Mesenchymal stem cell (in vitro differentiated cells and primary cell): ENCODE measurements around the gene PTPN13.

ENCODE experiments used
- DNase-seq: peaks from one replicate; pipeline ENCODE4 v3.0.0-alpha.2; 2013
- H2AFZ ChIP-seq: one replicate; pipeline ENCODE4 v1.6.1; 2013; ENCODE audit warnings: low read depth, mild to moderate bottlenecking, control low read depth, inconsistent platforms, low read length, moderate library complexity
- H2AK5ac ChIP-seq: 2 replicates; pipeline ENCODE4 v1.6.1; 2013; ENCODE audit warnings: low read length, moderate library complexity, mild to moderate bottlenecking, inconsistent platforms; ENCODE audit not compliant: severe bottlenecking
- H2BK120ac ChIP-seq: one replicate; pipeline ENCODE4 v1.6.1; 2013; ENCODE audit warnings: low read depth, mild to moderate bottlenecking, inconsistent platforms, low read length, moderate library complexity
- H2BK12ac ChIP-seq, 2 experiments: one replicate each; pipeline ENCODE4 v1.6.1; 2013; ENCODE audit warnings: inconsistent platforms in 2 of 2, low read length in 2 of 2, mild to moderate bottlenecking in 2 of 2, moderate library complexity in 2 of 2, control low read depth in 1 of 2
- H2BK15ac ChIP-seq: one replicate; pipeline ENCODE4 v1.6.1; 2013; ENCODE audit warnings: mild to moderate bottlenecking, low read depth, inconsistent platforms; ENCODE audit not compliant: poor library complexity, severe bottlenecking
- H2BK5ac ChIP-seq: 2 replicates; pipeline ENCODE4 v1.6.1; 2013; ENCODE audit warnings: low read depth, mild to moderate bottlenecking, low read length, control low read depth, inconsistent platforms; ENCODE audit not compliant: poor library complexity, severe bottlenecking
- H3K14ac ChIP-seq, 2 experiments: one replicate each; pipeline ENCODE4 v1.6.1; 2013; ENCODE audit warnings: inconsistent platforms in 2 of 2, low read length in 2 of 2, control low read depth in 1 of 2, mild to moderate bottlenecking in 1 of 2, moderate library complexity in 1 of 2
- H3K18ac ChIP-seq, 2 experiments: one replicate each; pipeline ENCODE4 v1.6.1; 2013; ENCODE audit warnings: inconsistent platforms in 2 of 2, low read length in 2 of 2, control low read depth in 1 of 2, low read depth in 1 of 2, mild to moderate bottlenecking in 1 of 2
- H3K23ac ChIP-seq, 2 experiments: one replicate each; pipeline ENCODE4 v1.6.1; 2013; ENCODE audit warnings: inconsistent platforms in 2 of 2, low read length in 2 of 2, mild to moderate bottlenecking in 2 of 2, moderate library complexity in 2 of 2, control low read depth in 1 of 2
- H3K27ac ChIP-seq: 2 replicates; pipeline ENCODE4 v1.5.1; 2013; ENCODE audit warnings: mild to moderate bottlenecking, moderate library complexity, low read length, control low read depth, inconsistent platforms; ENCODE audit not compliant: poor library complexity, severe bottlenecking
- H3K27me3 ChIP-seq, 2 experiments: 2 replicates each; pipeline versions ENCODE4 v1.6.1 to v1.7.0; 2013; ENCODE audit warnings: low read length in 2 of 2, mild to moderate bottlenecking in 2 of 2, moderate library complexity in 2 of 2, control low read depth in 1 of 2, inconsistent platforms in 1 of 2; ENCODE audit not compliant: control insufficient read depth in 1 of 2, insufficient read depth in 1 of 2
- H3K36me3 ChIP-seq, 2 experiments: 2 replicates each; pipeline versions ENCODE4 v1.6.1 to v1.7.0; 2013; ENCODE audit warnings: low read length in 2 of 2, control low read depth in 1 of 2, inconsistent platforms in 1 of 2, low read depth in 1 of 2, mild to moderate bottlenecking in 1 of 2; ENCODE audit not compliant: insufficient read depth in 2 of 2, control insufficient read depth in 1 of 2
- H3K4ac ChIP-seq, 2 experiments: one replicate each; pipeline ENCODE4 v1.6.1; 2013; ENCODE audit warnings: inconsistent platforms in 2 of 2, low read length in 2 of 2, mild to moderate bottlenecking in 2 of 2, moderate library complexity in 2 of 2, control low read depth in 1 of 2, low read depth in 1 of 2
- H3K4me1 ChIP-seq: 2 replicates; pipeline ENCODE4 v1.6.1; 2013; ENCODE audit warnings: low read depth, low read length, control low read depth; ENCODE audit not compliant: control insufficient read depth, insufficient read depth
- H3K4me2 ChIP-seq: 2 replicates; pipeline ENCODE4 v1.6.1; 2013; ENCODE audit warnings: low read length, mild to moderate bottlenecking, inconsistent platforms; ENCODE audit not compliant: poor library complexity, severe bottlenecking
- H3K4me3 ChIP-seq, 2 experiments: 2 replicates each; pipeline versions ENCODE4 v1.5.1 to v1.7.0; 2013; ENCODE audit warnings: low read length in 2 of 2, mild to moderate bottlenecking in 2 of 2, control low read depth in 1 of 2, low read depth in 1 of 2; ENCODE audit not compliant: insufficient read depth in 1 of 2
- H3K79me1 ChIP-seq: replicated peaks from 2 replicates; pipeline ENCODE4 v1.6.1; 2013; ENCODE audit warnings: mild to moderate bottlenecking, control low read depth, low read length, inconsistent platforms; ENCODE audit not compliant: poor library complexity, severe bottlenecking
- H3K9ac ChIP-seq: 2 replicates; pipeline ENCODE4 v1.7.0; 2013; ENCODE audit warnings: mild to moderate bottlenecking, low read length, moderate library complexity
- H3K9me3 ChIP-seq: 2 replicates; pipeline ENCODE4 v1.7.0; 2013; ENCODE audit warnings: mild to moderate bottlenecking, low read length; ENCODE audit not compliant: control insufficient read depth
- H4K8ac ChIP-seq: one replicate; pipeline ENCODE4 v1.6.1; 2013; ENCODE audit warnings: inconsistent platforms, mild to moderate bottlenecking, low read length, moderate library complexity
- H4K91ac ChIP-seq: one replicate; pipeline ENCODE4 v1.6.1; 2013; ENCODE audit warnings: mild to moderate bottlenecking, low read length, inconsistent platforms
- WGBS: methylation state at CpG from one replicate; pipeline ENCODE4 v1.1.7; 2013; ENCODE audit warnings: mixed read lengths; 5-methylcytosine and 5-hydroxymethylcytosine counted together

PTPN13 gene

DNA sequence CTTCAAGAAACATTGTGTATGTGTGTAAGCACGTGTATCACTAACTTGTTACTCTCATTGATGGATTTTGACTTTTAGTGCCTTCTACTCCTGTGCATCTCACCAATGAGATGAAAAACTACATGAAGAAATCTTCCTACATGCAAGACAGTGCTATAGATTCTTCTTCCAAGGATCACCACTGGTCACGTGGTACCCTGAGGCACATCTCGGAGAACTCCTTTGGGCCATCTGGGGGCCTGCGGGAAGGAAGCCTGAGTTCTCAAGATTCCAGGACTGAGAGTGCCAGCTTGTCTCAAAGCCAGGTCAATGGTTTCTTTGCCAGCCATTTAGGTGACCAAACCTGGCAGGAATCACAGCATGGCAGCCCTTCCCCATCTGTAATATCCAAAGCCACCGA is 168.5 kb downstream of the PTPN13 start:
- no peak overlapping the region for H3K23ac ChIP-seq
- no peak overlapping the region for H3K14ac ChIP-seq
- over 99% methylated on average over 5 of the region's 5 CpGs for WGBS
- H3K36me3 ChIP-seq: peaks cover 15 to 73% of the 10 kb centered on the region in 2 experiments
- no peak overlapping the region for H3K4me2 ChIP-seq
- H4K8ac ChIP-seq: no peak overlapping the region
- no peaks in the 10 kb centered on the region for H3K27me3 ChIP-seq
- no peak overlapping the region for H4K91ac ChIP-seq
- H2BK12ac ChIP-seq: no peak overlapping the region
- H3K79me1 ChIP-seq: peaks cover 4% of the 10 kb centered on the region
- no peak overlapping the region for H3K18ac ChIP-seq
- H2AFZ ChIP-seq: no peak overlapping the region
- no peak overlapping the region for H2BK5ac ChIP-seq
- no peak overlapping the region for H3K9ac ChIP-seq
- H2BK15ac ChIP-seq: no peak overlapping the region
- no peak overlapping the region for H3K4ac ChIP-seq
- no peak overlapping the region for H3K4me3 ChIP-seq
- H3K27ac ChIP-seq: no peak overlapping the region
- DNase-seq: no peak
- H3K4me1 ChIP-seq: no peaks in the 10 kb centered on the region
- no peak overlapping the region for H2AK5ac ChIP-seq
- no peaks in the 10 kb centered on the region for H3K9me3 ChIP-seq
- H2BK120ac ChIP-seq: no peak overlapping the region

DNA sequence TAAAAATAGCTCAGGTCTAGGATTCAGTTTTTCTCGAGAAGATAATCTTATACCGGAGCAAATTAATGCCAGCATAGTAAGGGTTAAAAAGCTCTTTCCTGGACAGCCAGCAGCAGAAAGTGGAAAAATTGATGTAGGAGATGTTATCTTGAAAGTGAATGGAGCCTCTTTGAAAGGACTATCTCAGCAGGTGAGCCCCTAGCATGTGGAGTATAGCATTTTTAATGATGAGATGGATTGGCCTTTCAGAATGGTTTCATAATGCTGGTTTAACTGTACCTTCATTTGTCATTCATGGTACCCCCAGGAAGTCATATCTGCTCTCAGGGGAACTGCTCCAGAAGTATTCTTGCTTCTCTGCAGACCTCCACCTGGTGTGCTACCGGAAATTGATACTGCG is 175.7 kb downstream of the PTPN13 start:
- no peak overlapping the region for H2BK5ac ChIP-seq
- no peak overlapping the region for H3K18ac ChIP-seq
- DNase-seq: no peak
- H3K9me3 ChIP-seq: no peaks in the 10 kb centered on the region
- no peak overlapping the region for H2BK15ac ChIP-seq
- H3K27me3 ChIP-seq: no peaks in the 10 kb centered on the region
- no peak overlapping the region for H3K23ac ChIP-seq
- no peak overlapping the region for H3K9ac ChIP-seq
- H3K27ac ChIP-seq: no peak overlapping the region
- H2BK120ac ChIP-seq: no peak overlapping the region
- no peak overlapping the region for H4K8ac ChIP-seq
- over 99% methylated on average over 2 of the region's 4 CpGs for WGBS
- H3K4me2 ChIP-seq: no peak overlapping the region
- peaks cover 9 to 78% of the 10 kb centered on the region in 2 experiments for H3K36me3 ChIP-seq
- H3K79me1 ChIP-seq: peaks cover 2% of the 10 kb centered on the region
- no peak overlapping the region for H3K14ac ChIP-seq
- H2AK5ac ChIP-seq: no peak overlapping the region
- no peak overlapping the region for H2AFZ ChIP-seq
- no peak overlapping the region for H2BK12ac ChIP-seq
- no peak overlapping the region for H3K4me3 ChIP-seq
- no peak overlapping the region for H4K91ac ChIP-seq
- H3K4ac ChIP-seq: no peak overlapping the region
- H3K4me1 ChIP-seq: no peaks in the 10 kb centered on the region

DNA sequence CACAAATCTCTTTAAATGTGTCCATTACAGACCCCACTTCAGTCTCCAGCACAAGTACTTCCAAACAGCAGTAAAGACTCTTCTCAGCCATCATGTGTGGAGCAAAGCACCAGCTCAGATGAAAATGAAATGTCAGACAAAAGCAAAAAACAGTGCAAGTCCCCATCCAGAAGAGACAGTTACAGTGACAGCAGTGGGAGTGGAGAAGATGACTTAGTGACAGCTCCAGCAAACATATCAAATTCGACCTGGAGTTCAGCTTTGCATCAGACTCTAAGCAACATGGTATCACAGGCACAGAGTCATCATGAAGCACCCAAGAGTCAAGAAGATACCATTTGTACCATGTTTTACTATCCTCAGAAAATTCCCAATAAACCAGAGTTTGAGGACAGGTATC is 177.0 kb downstream of the PTPN13 start:
- Histone ChIP-seq H3K14ac (no peak overlapping the region), H3K79me1 (peaks cover 2% of the 10 kb centered on the region), H3K27ac (no peak overlapping the region), H3K23ac (no peak overlapping the region), H3K9ac (no peak overlapping the region), H3K4me1 (no peaks in the 10 kb centered on the region), H3K4me2 (no peak overlapping the region), H3K36me3 (peaks cover 12 to 76% of the 10 kb centered on the region in 2 experiments), H3K4ac (no peak overlapping the region), H3K9me3 (no peaks in the 10 kb centered on the region), H2AK5ac (no peak overlapping the region), H2AFZ (no peak overlapping the region), H2BK5ac (no peak overlapping the region), H2BK15ac (no peak overlapping the region), H3K27me3 (no peaks in the 10 kb centered on the region), H3K18ac (no peak overlapping the region), H2BK120ac (no peak overlapping the region), H4K8ac (no peak overlapping the region), H2BK12ac (no peak overlapping the region), H4K91ac (no peak overlapping the region), H3K4me3 (no peak overlapping the region)
- DNase-seq: no peak
- 100% methylated on average over 1 of the region's 1 CpG for WGBS

DNA sequence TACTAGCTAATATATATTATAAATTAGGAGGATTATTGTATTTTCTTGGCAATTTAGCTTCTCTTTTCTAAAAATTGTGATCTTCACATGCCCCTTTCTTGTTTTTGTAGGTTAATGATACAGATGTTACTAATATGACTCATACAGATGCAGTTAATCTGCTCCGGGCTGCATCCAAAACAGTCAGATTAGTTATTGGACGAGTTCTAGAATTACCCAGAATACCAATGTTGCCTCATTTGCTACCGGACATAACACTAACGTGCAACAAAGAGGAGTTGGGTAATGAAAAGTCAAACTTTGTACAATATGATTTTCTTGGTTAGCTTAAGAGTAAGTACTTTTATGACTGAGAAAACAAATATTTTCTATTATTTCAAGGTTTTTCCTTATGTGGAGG is 180.9 kb downstream of the PTPN13 start:
- H4K91ac ChIP-seq: no peak overlapping the region
- H2BK5ac ChIP-seq: no peak overlapping the region
- peaks cover 3% of the 10 kb centered on the region for H3K79me1 ChIP-seq
- no peak overlapping the region for H2BK120ac ChIP-seq
- no peak overlapping the region for H3K27ac ChIP-seq
- H2BK12ac ChIP-seq: no peak overlapping the region
- no peak overlapping the region for H2AK5ac ChIP-seq
- H3K4me1 ChIP-seq: no peaks in the 10 kb centered on the region
- no peak overlapping the region for H3K14ac ChIP-seq
- H4K8ac ChIP-seq: no peak overlapping the region
- H3K9ac ChIP-seq: no peak overlapping the region
- no peak overlapping the region for H2BK15ac ChIP-seq
- H3K4me2 ChIP-seq: no peak overlapping the region
- no peak overlapping the region for H3K23ac ChIP-seq
- no peak for DNase-seq
- peaks cover 11 to 69% of the 10 kb centered on the region in 2 experiments for H3K36me3 ChIP-seq
- H3K4ac ChIP-seq: no peak overlapping the region
- H3K9me3 ChIP-seq: no peaks in the 10 kb centered on the region
- no peak overlapping the region for H3K4me3 ChIP-seq
- H3K27me3 ChIP-seq: no peaks in the 10 kb centered on the region
- WGBS: 93% methylated on average over 3 of the region's 4 CpGs
- no peak overlapping the region for H2AFZ ChIP-seq
- H3K18ac ChIP-seq: no peak overlapping the region
